GM12864 (cell line): ENCODE results near the gene STEAP3.
"Not testable (repeated sequence)": the region's sequence is repeated elsewhere in the genome, so short reads cannot be mapped to it uniquely, and the experiment has no call there.

Experiments
- DNase-seq: peaks from one replicate; pipeline ENCODE4 v3.0.0-alpha.2; 2011; ENCODE audit warnings: low read depth
- H3K4me3 ChIP-seq: 2 replicates; pipeline ENCODE4 v1.5.1; 2011; ENCODE audit warnings: mild to moderate bottlenecking, low read depth, low read length, control low read depth
- TF ChIP-seq, protein P1 (sequence below): IDR thresholded peaks from 2 replicates; pipeline ENCODE4 v1.5.1; 2011; ENCODE audit warnings: low read depth, mild to moderate bottlenecking, moderate library complexity, low read length, control low read depth, inconsistent platforms; ENCODE audit errors: missing control alignments

The STEAP3 gene

GRCh38 chr2:119266091-119266589 lies 42.5 kb downstream of the STEAP3 start:
- no peak overlapping the region for H3K4me3 ChIP-seq
- DNase-seq, result no peak
- TF ChIP-seq, protein P1, sequence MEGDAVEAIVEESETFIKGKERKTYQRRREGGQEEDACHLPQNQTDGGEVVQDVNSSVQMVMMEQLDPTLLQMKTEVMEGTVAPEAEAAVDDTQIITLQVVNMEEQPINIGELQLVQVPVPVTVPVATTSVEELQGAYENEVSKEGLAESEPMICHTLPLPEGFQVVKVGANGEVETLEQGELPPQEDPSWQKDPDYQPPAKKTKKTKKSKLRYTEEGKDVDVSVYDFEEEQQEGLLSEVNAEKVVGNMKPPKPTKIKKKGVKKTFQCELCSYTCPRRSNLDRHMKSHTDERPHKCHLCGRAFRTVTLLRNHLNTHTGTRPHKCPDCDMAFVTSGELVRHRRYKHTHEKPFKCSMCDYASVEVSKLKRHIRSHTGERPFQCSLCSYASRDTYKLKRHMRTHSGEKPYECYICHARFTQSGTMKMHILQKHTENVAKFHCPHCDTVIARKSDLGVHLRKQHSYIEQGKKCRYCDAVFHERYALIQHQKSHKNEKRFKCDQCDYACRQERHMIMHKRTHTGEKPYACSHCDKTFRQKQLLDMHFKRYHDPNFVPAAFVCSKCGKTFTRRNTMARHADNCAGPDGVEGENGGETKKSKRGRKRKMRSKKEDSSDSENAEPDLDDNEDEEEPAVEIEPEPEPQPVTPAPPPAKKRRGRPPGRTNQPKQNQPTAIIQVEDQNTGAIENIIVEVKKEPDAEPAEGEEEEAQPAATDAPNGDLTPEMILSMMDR, result no peak

- no peak overlapping the region for H3K4me3 ChIP-seq
- DNase-seq, result no peak
- TF ChIP-seq, protein P1, result no peak
Measured at GRCh38 chr2:119267604-119268003, 44.0 kb downstream of the STEAP3 start.

- DNase-seq, result no peak
- H3K4me3 ChIP-seq, result no peak overlapping the region
- TF ChIP-seq, protein P1, result no peak
Measured at GRCh38 chr2:119276864-119277263, 53.2 kb downstream of the STEAP3 start.

- H3K4me3 ChIP-seq, DNase-seq: not testable (repeated sequence)
Measured at GRCh38 chr2:119278385-119278784, 54.8 kb downstream of the STEAP3 start.

- H3K4me3 ChIP-seq, result no peak overlapping the region
- TF ChIP-seq, protein P1, result no peak
- no peak for DNase-seq
Measured at GRCh38 chr2:119278946-119279345, 55.3 kb downstream of the STEAP3 start.

GRCh38 chr2:119279666-119280065 lies 56.0 kb downstream of the STEAP3 start:
- no peak overlapping the region for H3K4me3 ChIP-seq
- TF ChIP-seq, protein P1, result no peak
- DNase-seq, result no peak

GRCh38 chr2:119280680-119281079 lies 57.0 kb downstream of the STEAP3 start:
- DNase-seq, result no peak
- TF ChIP-seq, protein P1, result no peak

More at GRCh38 chr2:119280680-119281079, 57.0 kb downstream of the STEAP3 start:
- no peak overlapping the region for H3K4me3 ChIP-seq
